WTC11 (cell line): ENCODE results near the gene MLX. TPM values are rescaled to one million over a fixed set of nuclear protein-coding genes. Genes with fewer than 3 reads are reported as not detected.

Source experiments
- ATAC-seq: fragments of 200-7000 bp; cut with Tn5 transposase; 2 replicates; pipeline ENCODE4 v1.10.0; 2021; ENCODE audit warnings: mild to moderate bottlenecking, moderate library complexity
- CTCF ChIA-PET: fragments of 300-600 bp; sonication (Branson Sonifier 250); formaldehyde crosslinking; loops from one replicate; lab custom pipeline; 2021; ENCODE audit warnings: antibody characterized with exemption; lab: Charles Lee
- POLR2A ChIA-PET: fragments of 350-600 bp; sonication (Branson Sonifier 250); formaldehyde crosslinking; loops from one replicate; lab custom pipeline; 2021; ENCODE audit warnings: antibody characterized with exemption; lab: Charles Lee
- DNase-seq: peaks from one replicate; pipeline ENCODE4 v3.0.0; 2021; ENCODE audit warnings: low spot score
- H3K27ac Mint-ChIP-seq: 2 replicates; pipeline ENCODE4 v1.8.0; 2021; ENCODE audit warnings: mixed read lengths
- H3K27me3 Mint-ChIP-seq: 2 replicates; pipeline ENCODE4 v1.8.0; 2021; ENCODE audit warnings: low read depth, mild to moderate bottlenecking, moderate library complexity, mixed read lengths
- H3K36me3 Mint-ChIP-seq: 2 replicates; pipeline ENCODE4 v1.8.0; 2021; ENCODE audit warnings: mixed read lengths
- H3K4me1 Mint-ChIP-seq: 2 replicates; pipeline ENCODE4 v1.8.0; 2022; ENCODE audit warnings: mixed read lengths
- H3K4me3 Mint-ChIP-seq: 2 replicates; pipeline ENCODE4 v1.8.0; 2021; ENCODE audit warnings: mild to moderate bottlenecking, moderate library complexity, mixed read lengths
- H3K9me3 Mint-ChIP-seq: 2 replicates; pipeline ENCODE4 v1.8.0; 2021; ENCODE audit warnings: mixed read lengths
- ARID4B ChIP-seq: sonication (generic); formaldehyde crosslinking; IDR thresholded peaks from 2 replicates; pipeline ENCODE4 v1.8.0; 2023; ENCODE audit warnings: missing genetic modification reagents, mild to moderate bottlenecking, borderline replicate concordance
- ETV6 ChIP-seq: sonication (generic); formaldehyde crosslinking; IDR thresholded peaks from 2 replicates; pipeline ENCODE4 v1.8.1; 2022; ENCODE audit warnings: mild to moderate bottlenecking, missing genetic modification reagents
- FOXP4 ChIP-seq: sonication (generic); formaldehyde crosslinking; IDR thresholded peaks from 2 replicates; pipeline ENCODE4 v1.8.0; 2022; ENCODE audit warnings: mild to moderate bottlenecking, missing genetic modification reagents
- NFATC4 ChIP-seq: fragments of 250-450 bp; sonication (Bioruptor Pico); IDR thresholded peaks from 2 replicates; pipeline ENCODE4 v1.9.0; 2021; ENCODE audit warnings: mild to moderate bottlenecking
- NFE2L1 ChIP-seq: sonication (generic); formaldehyde crosslinking; IDR thresholded peaks from 2 replicates; pipeline ENCODE4 v1.8.1; 2023; ENCODE audit warnings: missing genetic modification reagents
- TP53 ChIP-seq: sonication (generic); formaldehyde crosslinking; IDR thresholded peaks from 2 replicates; pipeline ENCODE4 v1.8.1; 2023; ENCODE audit warnings: mild to moderate bottlenecking, missing genetic modification reagents
- ZBTB43 ChIP-seq: sonication (generic); formaldehyde crosslinking; IDR thresholded peaks from 2 replicates; pipeline ENCODE4 v1.8.1; 2023; ENCODE audit warnings: mild to moderate bottlenecking, missing genetic modification reagents
- ZNF232 ChIP-seq: sonication (generic); formaldehyde crosslinking; IDR thresholded peaks from 2 replicates; pipeline ENCODE4 v1.8.0; 2022; ENCODE audit warnings: mild to moderate bottlenecking, missing genetic modification reagents
- ZNF416 ChIP-seq: fragments of 250-450 bp; sonication (Bioruptor Pico); IDR thresholded peaks from 2 replicates; pipeline ENCODE4 v1.9.0; 2021; ENCODE audit warnings: mild to moderate bottlenecking, inconsistent platforms
- ZNF423 ChIP-seq: fragments of 250-450 bp; sonication (Bioruptor Pico); IDR thresholded peaks from 2 replicates; pipeline ENCODE4 v2.1.2; 2022; ENCODE audit warnings: mild to moderate bottlenecking, moderate library complexity
- total RNA-seq: library from RNA; stranded (reverse); gene quantifications from 3 replicates; pipeline ENCODE4 v1.2.3, GENCODE V29; 2021
- TF ChIP-seq, protein P1 (sequence below): sonication (generic); formaldehyde crosslinking; IDR thresholded peaks from 2 replicates; pipeline ENCODE4 v1.8.0; 2022; ENCODE audit warnings: missing genetic modification reagents
- TF ChIP-seq, protein P2 (sequence below): fragments of 200-600 bp; IDR thresholded peaks from 2 replicates; pipeline ENCODE4 v1.8.0; 2022; ENCODE audit warnings: antibody characterized with exemption

Gene MLX
- total RNA-seq, 1 experiment from 2014 or later: 34.9 TPM

DNA sequence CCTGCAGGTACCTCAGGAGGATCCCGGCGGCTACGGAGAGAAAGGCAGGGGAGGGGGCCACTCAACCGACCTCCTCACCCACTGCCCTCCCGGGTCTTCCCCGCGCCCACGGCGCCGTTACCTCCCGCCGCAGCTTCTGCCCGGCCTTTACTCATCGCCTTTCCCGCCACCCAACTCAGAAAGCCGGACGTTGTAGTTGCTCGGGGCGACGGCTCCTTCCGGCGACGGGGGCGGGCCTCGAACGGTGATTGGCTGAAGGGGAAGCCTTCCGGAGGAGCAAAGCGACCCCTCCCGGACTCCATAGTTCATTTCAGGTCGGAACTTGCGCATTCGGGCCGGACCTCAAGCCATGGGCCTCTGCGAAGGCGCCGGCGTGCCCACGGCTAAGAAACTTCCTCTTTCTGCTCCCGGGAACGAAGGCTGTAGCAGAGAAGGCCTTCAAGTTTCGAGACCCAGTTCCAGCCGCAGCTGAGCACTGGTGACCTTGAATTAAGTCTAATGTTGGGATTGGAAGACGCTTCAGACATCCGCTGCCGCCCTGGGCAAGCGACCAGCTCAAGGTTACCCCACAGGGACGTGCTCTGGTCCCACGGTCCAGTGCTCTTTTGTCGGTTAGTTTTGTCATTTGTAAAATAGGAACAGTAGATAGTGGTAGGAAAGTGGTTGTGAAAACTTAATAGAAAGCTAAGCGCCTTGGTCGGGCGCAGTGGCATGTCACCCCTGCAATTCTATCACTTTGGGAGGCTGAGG lies 10.8 kb downstream of the MLX start, which contains the start of gene PSMC3IP (continued):
- TF ChIP-seq FOXP4 (CRISPR knock-in tag) (no peak; the same call in none of the 2 replicates), ARID4B (CRISPR knock-in tag) (peak; percentile 50), ZNF232 (CRISPR knock-in tag) (0 out of 2 replicates have a peak, but pooled peaks have one; percentile 51), ZNF423 (no peak), NFE2L1 (CRISPR knock-in tag) (0 out of 2 replicates have a peak, but pooled peaks have one; percentile 13), TP53 (CRISPR knock-in tag) (0 out of 2 replicates have a peak, but pooled peaks have one; percentile 41)
- TF ChIP-seq, protein P1, sequence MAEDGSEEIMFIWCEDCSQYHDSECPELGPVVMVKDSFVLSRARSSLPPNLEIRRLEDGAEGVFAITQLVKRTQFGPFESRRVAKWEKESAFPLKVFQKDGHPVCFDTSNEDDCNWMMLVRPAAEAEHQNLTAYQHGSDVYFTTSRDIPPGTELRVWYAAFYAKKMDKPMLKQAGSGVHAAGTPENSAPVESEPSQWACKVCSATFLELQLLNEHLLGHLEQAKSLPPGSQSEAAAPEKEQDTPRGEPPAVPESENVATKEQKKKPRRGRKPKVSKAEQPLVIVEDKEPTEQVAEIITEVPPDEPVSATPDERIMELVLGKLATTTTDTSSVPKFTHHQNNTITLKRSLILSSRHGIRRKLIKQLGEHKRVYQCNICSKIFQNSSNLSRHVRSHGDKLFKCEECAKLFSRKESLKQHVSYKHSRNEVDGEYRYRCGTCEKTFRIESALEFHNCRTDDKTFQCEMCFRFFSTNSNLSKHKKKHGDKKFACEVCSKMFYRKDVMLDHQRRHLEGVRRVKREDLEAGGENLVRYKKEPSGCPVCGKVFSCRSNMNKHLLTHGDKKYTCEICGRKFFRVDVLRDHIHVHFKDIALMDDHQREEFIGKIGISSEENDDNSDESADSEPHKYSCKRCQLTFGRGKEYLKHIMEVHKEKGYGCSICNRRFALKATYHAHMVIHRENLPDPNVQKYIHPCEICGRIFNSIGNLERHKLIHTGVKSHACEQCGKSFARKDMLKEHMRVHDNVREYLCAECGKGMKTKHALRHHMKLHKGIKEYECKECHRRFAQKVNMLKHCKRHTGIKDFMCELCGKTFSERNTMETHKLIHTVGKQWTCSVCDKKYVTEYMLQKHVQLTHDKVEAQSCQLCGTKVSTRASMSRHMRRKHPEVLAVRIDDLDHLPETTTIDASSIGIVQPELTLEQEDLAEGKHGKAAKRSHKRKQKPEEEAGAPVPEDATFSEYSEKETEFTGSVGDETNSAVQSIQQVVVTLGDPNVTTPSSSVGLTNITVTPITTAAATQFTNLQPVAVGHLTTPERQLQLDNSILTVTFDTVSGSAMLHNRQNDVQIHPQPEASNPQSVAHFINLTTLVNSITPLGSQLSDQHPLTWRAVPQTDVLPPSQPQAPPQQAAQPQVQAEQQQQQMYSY: peak; percentile 53; the same call in 1 of the 2 replicates

DNA sequence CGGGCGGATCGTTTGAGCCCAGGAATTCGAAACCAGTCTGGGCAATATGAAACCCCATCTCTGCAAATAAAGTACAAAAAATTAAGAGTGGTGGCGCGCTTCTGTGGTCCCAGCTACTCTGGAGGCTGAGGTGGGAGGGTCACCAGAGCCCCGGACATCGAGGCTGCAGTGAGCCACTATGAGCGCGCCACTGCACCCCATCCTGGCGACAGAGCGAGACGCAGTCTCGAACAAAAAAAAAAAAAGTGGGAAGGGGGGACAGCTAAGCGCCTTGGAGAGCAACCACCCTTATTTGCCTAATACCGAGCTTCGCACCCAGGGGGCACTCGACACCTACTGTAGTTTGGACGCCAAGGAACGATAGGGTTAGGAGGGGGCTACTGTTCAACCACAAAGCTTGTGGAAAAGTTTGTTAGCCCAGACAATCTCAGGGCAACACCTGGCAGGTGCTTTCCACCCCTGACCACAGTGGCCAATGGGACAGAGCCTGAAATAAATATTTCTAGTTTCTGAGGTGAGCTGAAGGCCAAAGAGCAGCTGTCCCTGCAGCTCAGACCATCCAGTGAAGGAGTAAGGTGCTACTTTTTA lies 11.5 kb downstream of the MLX start:
- peaks cover 20% of the 10 kb centered on the region for H3K4me1 Mint-ChIP-seq
- ATAC-seq (peak; percentile 77), DNase-seq (peak; percentile 92)
- no peak for TF ChIP-seq ZBTB43 (CRISPR knock-in tag)
- TF ChIP-seq, protein P2, sequence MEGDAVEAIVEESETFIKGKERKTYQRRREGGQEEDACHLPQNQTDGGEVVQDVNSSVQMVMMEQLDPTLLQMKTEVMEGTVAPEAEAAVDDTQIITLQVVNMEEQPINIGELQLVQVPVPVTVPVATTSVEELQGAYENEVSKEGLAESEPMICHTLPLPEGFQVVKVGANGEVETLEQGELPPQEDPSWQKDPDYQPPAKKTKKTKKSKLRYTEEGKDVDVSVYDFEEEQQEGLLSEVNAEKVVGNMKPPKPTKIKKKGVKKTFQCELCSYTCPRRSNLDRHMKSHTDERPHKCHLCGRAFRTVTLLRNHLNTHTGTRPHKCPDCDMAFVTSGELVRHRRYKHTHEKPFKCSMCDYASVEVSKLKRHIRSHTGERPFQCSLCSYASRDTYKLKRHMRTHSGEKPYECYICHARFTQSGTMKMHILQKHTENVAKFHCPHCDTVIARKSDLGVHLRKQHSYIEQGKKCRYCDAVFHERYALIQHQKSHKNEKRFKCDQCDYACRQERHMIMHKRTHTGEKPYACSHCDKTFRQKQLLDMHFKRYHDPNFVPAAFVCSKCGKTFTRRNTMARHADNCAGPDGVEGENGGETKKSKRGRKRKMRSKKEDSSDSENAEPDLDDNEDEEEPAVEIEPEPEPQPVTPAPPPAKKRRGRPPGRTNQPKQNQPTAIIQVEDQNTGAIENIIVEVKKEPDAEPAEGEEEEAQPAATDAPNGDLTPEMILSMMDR: peak; percentile 50
- peak; percentile 61; the same call in 1 of the 2 replicates for TF ChIP-seq ETV6 (CRISPR knock-in tag)
- peak; percentile 41; the same call in 1 of the 2 replicates for TF ChIP-seq ZNF232 (CRISPR knock-in tag)
- TF ChIP-seq TP53 (CRISPR knock-in tag): 0 out of 2 replicates have a peak, but pooled peaks have one; percentile 8
- TF ChIP-seq NFATC4 (CRISPR knock-in tag): no peak
- 0 out of 2 replicates have a peak, but pooled peaks have one; percentile 13 for TF ChIP-seq ZNF416 (CRISPR knock-in tag)
- H3K27ac Mint-ChIP-seq: peak overlapping the region; percentile 100
- POLR2A ChIA-PET: interaction anchor here (0.6 to 1.6 kb wide), 12 partner anchors 30 to 386 kb away, joined by 3 to 9 read pairs (median 4); partner anchors contain the start of genes PLEKHH3, RETREG3, TUBG1 and TUBG2
- peak overlapping the region; percentile 98 for H3K4me3 Mint-ChIP-seq
- CTCF ChIA-PET: interaction anchor here (0.6 to 3.3 kb wide), 69 partner anchors 8 to 458 kb away, joined by 3 to 122 read pairs (median 5); partner anchors contain the start of genes BECN1, CAVIN1, CCR10 and CNTD1
- H3K9me3 Mint-ChIP-seq: no peaks in the 10 kb centered on the region
- H3K27me3 Mint-ChIP-seq: no peaks in the 10 kb centered on the region
- peaks cover 25% of the 10 kb centered on the region for H3K36me3 Mint-ChIP-seq
